Measurements from ENCODE around the gene GTF2A1L.

Gene GTF2A1L

GRCh38 chr2:48572816-48573215 is 44.8 kb upstream of the GTF2A1L start:
- H3K36me3 ChIP-seq (ENCODE audit: insufficient read depth, low read length), result no peaks in the 10 kb centered on the region
- no peak overlapping the region for H3K27ac ChIP-seq (ENCODE audit: low read depth, low read length, poor library complexity, severe bottlenecking)
- no peaks in the 10 kb centered on the region for H3F3A ChIP-seq (ENCODE audit: insufficient read depth, low read length)
- no peaks in the 10 kb centered on the region for H3K79me2 ChIP-seq (ENCODE audit: insufficient read depth, low read length)
- H3K4me3 ChIP-seq (ENCODE audit: low read depth, low read length, poor library complexity, severe bottlenecking), result no peak overlapping the region
- no peak overlapping the region for H3K9ac ChIP-seq (ENCODE audit: low read length)
- H3K9me2 ChIP-seq (ENCODE audit: low read depth, low read length), result no peaks in the 10 kb centered on the region
- no peaks in the 10 kb centered on the region for H3K9me3 ChIP-seq (ENCODE audit: low read length)
- no peak overlapping the region for H2AFZ ChIP-seq (ENCODE audit: low read length)
- no peaks in the 10 kb centered on the region for H4K20me1 ChIP-seq (ENCODE audit: insufficient read depth, low read length)
- no peaks in the 10 kb centered on the region for H3K27me3 ChIP-seq (ENCODE audit: insufficient read depth, low read length)
- no peaks in the 10 kb centered on the region for H3K4me1 ChIP-seq (ENCODE audit: insufficient read depth, low read length, severe bottlenecking)
- TF ChIP-seq EZH2 (IDR thresholded peaks at IDR 0.05; ENCODE audit: borderline replicate concordance, low read length), result no peak
- no peak for TF ChIP-seq CTCF (IDR thresholded peaks at IDR 0.05; ENCODE audit: low read length)
- H3K4me2 ChIP-seq (ENCODE audit: low read length), result no peak overlapping the region

GRCh38 chr2:48574353-48575287 is 43.0 kb upstream of the GTF2A1L start:
- no peaks in the 10 kb centered on the region for H3K9me2 ChIP-seq (ENCODE audit: low read depth, low read length)
- no peaks in the 10 kb centered on the region for H3F3A ChIP-seq (ENCODE audit: insufficient read depth, low read length)
- no peaks in the 10 kb centered on the region for H4K20me1 ChIP-seq (ENCODE audit: insufficient read depth, low read length)
- no peak for TF ChIP-seq CTCF (IDR thresholded peaks at IDR 0.05; ENCODE audit: low read length)
- no peak overlapping the region for H3K9ac ChIP-seq (ENCODE audit: low read length)
- H3K27me3 ChIP-seq (ENCODE audit: insufficient read depth, low read length), result no peaks in the 10 kb centered on the region
- no peak overlapping the region for H3K27ac ChIP-seq (ENCODE audit: low read depth, low read length, poor library complexity, severe bottlenecking)
- no peaks in the 10 kb centered on the region for H3K36me3 ChIP-seq (ENCODE audit: insufficient read depth, low read length)
- no peaks in the 10 kb centered on the region for H3K79me2 ChIP-seq (ENCODE audit: insufficient read depth, low read length)
- H3K4me3 ChIP-seq (ENCODE audit: low read depth, low read length, poor library complexity, severe bottlenecking), result no peak overlapping the region
- no peak overlapping the region for H3K4me2 ChIP-seq (ENCODE audit: low read length)
- no peak overlapping the region for H2AFZ ChIP-seq (ENCODE audit: low read length)
- no peaks in the 10 kb centered on the region for H3K9me3 ChIP-seq (ENCODE audit: low read length)
- no peaks in the 10 kb centered on the region for H3K4me1 ChIP-seq (ENCODE audit: insufficient read depth, low read length, severe bottlenecking)

GRCh38 chr2:48578313-48578712 is 39.3 kb upstream of the GTF2A1L start:
- Histone ChIP-seq H3K9me3 (ENCODE audit: low read length) (no peaks in the 10 kb centered on the region), H2AFZ (ENCODE audit: low read length) (no peak overlapping the region), H3K27me3 (ENCODE audit: insufficient read depth, low read length) (no peaks in the 10 kb centered on the region), H4K20me1 (ENCODE audit: insufficient read depth, low read length) (no peaks in the 10 kb centered on the region), H3K4me2 (ENCODE audit: low read length) (no peak overlapping the region), H3K27ac (ENCODE audit: low read depth, low read length, poor library complexity, severe bottlenecking) (no peak overlapping the region), H3K4me1 (ENCODE audit: insufficient read depth, low read length, severe bottlenecking) (no peaks in the 10 kb centered on the region), H3K36me3 (ENCODE audit: insufficient read depth, low read length) (no peaks in the 10 kb centered on the region), H3F3A (ENCODE audit: insufficient read depth, low read length) (no peaks in the 10 kb centered on the region), H3K9me2 (ENCODE audit: low read depth, low read length) (no peaks in the 10 kb centered on the region), H3K4me3 (ENCODE audit: low read depth, low read length, poor library complexity, severe bottlenecking) (no peak overlapping the region), H3K9ac (ENCODE audit: low read length) (no peak overlapping the region), H3K79me2 (ENCODE audit: insufficient read depth, low read length) (no peaks in the 10 kb centered on the region)
- TF ChIP-seq EZH2 (IDR thresholded peaks at IDR 0.05; ENCODE audit: borderline replicate concordance, low read length) (no peak), CTCF (IDR thresholded peaks at IDR 0.05; ENCODE audit: low read length) (no peak)
